Panc1 (cell line): ENCODE data around the gene CMYA5.

Experiments
- POLR2AphosphoS5 ChIP-seq: IDR thresholded peaks from 2 replicates; pipeline ENCODE4 v1.6.1; 2012; ENCODE audit warnings: mild to moderate bottlenecking, low read depth, low read length, moderate library complexity
- SIN3A ChIP-seq: IDR thresholded peaks from 2 replicates; pipeline ENCODE4 v1.6.1; 2012; ENCODE audit warnings: low read depth, mild to moderate bottlenecking, low read length, moderate library complexity, borderline replicate concordance; ENCODE audit not compliant: insufficient read depth
- TCF7L2 ChIP-seq: IDR thresholded peaks from 2 replicates; pipeline ENCODE4 v1.6.1; 2011; ENCODE audit warnings: mild to moderate bottlenecking, low read depth, low read length, inconsistent platforms
- TF ChIP-seq, protein P1 (sequence below): fragments of 450-650 bp; IDR thresholded peaks from 2 replicates; pipeline ENCODE4 v1.5.1; 2017; ENCODE audit warnings: mild to moderate bottlenecking
- TF ChIP-seq, protein P2 (sequence below), 2 experiments: IDR thresholded peaks; 2 replicates each; pipeline ENCODE4 v1.6.1; 2011 to 2012; ENCODE audit warnings: low read depth in 2 of 2, control low read depth in 1 of 2, low read length in 1 of 2, mild to moderate bottlenecking in 1 of 2, moderate library complexity in 1 of 2; ENCODE audit not compliant: insufficient read depth in 1 of 2

GRCh38 chr5:79795764-79796398 lies 106.2 kb downstream of the CMYA5 start:
- TF ChIP-seq, protein P1, sequence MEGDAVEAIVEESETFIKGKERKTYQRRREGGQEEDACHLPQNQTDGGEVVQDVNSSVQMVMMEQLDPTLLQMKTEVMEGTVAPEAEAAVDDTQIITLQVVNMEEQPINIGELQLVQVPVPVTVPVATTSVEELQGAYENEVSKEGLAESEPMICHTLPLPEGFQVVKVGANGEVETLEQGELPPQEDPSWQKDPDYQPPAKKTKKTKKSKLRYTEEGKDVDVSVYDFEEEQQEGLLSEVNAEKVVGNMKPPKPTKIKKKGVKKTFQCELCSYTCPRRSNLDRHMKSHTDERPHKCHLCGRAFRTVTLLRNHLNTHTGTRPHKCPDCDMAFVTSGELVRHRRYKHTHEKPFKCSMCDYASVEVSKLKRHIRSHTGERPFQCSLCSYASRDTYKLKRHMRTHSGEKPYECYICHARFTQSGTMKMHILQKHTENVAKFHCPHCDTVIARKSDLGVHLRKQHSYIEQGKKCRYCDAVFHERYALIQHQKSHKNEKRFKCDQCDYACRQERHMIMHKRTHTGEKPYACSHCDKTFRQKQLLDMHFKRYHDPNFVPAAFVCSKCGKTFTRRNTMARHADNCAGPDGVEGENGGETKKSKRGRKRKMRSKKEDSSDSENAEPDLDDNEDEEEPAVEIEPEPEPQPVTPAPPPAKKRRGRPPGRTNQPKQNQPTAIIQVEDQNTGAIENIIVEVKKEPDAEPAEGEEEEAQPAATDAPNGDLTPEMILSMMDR: no peak
- TF ChIP-seq POLR2AphosphoS5 (no peak), SIN3A (no peak), TCF7L2 (no peak)
- TF ChIP-seq, protein P2, sequence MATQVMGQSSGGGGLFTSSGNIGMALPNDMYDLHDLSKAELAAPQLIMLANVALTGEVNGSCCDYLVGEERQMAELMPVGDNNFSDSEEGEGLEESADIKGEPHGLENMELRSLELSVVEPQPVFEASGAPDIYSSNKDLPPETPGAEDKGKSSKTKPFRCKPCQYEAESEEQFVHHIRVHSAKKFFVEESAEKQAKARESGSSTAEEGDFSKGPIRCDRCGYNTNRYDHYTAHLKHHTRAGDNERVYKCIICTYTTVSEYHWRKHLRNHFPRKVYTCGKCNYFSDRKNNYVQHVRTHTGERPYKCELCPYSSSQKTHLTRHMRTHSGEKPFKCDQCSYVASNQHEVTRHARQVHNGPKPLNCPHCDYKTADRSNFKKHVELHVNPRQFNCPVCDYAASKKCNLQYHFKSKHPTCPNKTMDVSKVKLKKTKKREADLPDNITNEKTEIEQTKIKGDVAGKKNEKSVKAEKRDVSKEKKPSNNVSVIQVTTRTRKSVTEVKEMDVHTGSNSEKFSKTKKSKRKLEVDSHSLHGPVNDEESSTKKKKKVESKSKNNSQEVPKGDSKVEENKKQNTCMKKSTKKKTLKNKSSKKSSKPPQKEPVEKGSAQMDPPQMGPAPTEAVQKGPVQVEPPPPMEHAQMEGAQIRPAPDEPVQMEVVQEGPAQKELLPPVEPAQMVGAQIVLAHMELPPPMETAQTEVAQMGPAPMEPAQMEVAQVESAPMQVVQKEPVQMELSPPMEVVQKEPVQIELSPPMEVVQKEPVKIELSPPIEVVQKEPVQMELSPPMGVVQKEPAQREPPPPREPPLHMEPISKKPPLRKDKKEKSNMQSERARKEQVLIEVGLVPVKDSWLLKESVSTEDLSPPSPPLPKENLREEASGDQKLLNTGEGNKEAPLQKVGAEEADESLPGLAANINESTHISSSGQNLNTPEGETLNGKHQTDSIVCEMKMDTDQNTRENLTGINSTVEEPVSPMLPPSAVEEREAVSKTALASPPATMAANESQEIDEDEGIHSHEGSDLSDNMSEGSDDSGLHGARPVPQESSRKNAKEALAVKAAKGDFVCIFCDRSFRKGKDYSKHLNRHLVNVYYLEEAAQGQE (IDR thresholded peaks at IDR 0.05; ENCODE audit: insufficient read depth in 1 of 2, low read depth in 2 of 2, low read length in 1 of 2): no peak
